ENCODE measurements around the gene NFASC. TPM values are rescaled to one million over a fixed set of nuclear protein-coding genes. Genes with fewer than 3 reads are reported as not detected.

NFASC gene
- total RNA-seq, 2 donors from 2014 or later: 0.27 TPM; not detected in 1

- no peaks in the 10 kb centered on the region for H3K36me3 Mint-ChIP-seq (ENCODE audit: low read depth)
- ATAC-seq: no peak
- H3K9me3 ChIP-seq (ENCODE audit: control insufficient read depth, low read length, poor library complexity, severe bottlenecking): no peaks in the 10 kb centered on the region
- H3K4me1 Mint-ChIP-seq: peaks cover 2% of the 10 kb centered on the region
- H3K4me3 Mint-ChIP-seq: no peak overlapping the region
- H3K27me3 Mint-ChIP-seq: peaks cover 51% of the 10 kb centered on the region
- no peak for DNase-seq
- H3K27ac Mint-ChIP-seq: no peak overlapping the region
These were observed 143.2 kb downstream of the NFASC start for GRCh38 chr1:205013683-205014367.

GRCh38 chr1:205014783-205015182, 144.1 kb downstream of the NFASC start:
- peaks cover 2% of the 10 kb centered on the region for H3K4me1 Mint-ChIP-seq
- no peak for ATAC-seq
- no peaks in the 10 kb centered on the region for H3K36me3 Mint-ChIP-seq (ENCODE audit: low read depth)
- H3K27me3 Mint-ChIP-seq: peaks cover 52% of the 10 kb centered on the region
- H3K4me3 Mint-ChIP-seq: no peak overlapping the region
- no peak overlapping the region for H3K27ac Mint-ChIP-seq
- no peak for DNase-seq
- H3K9me3 ChIP-seq (ENCODE audit: control insufficient read depth, low read length, poor library complexity, severe bottlenecking): no peaks in the 10 kb centered on the region

GRCh38 chr1:205015241-205015640, 144.6 kb downstream of the NFASC start:
- H3K9me3 ChIP-seq (ENCODE audit: control insufficient read depth, low read length, poor library complexity, severe bottlenecking): no peaks in the 10 kb centered on the region
- Mint-ChIP-seq H3K4me3 (no peak overlapping the region), H3K27ac (no peak overlapping the region), H3K4me1 (peaks cover 2% of the 10 kb centered on the region), H3K27me3 (peaks cover 55% of the 10 kb centered on the region), H3K36me3 (ENCODE audit: low read depth) (no peaks in the 10 kb centered on the region)
- ATAC-seq (no peak), DNase-seq (no peak)

GRCh38 chr1:205016075-205016474, 145.4 kb downstream of the NFASC start:
- Mint-ChIP-seq H3K4me3 (no peak overlapping the region), H3K4me1 (peaks cover 2% of the 10 kb centered on the region), H3K27me3 (peaks cover 63% of the 10 kb centered on the region), H3K36me3 (ENCODE audit: low read depth) (no peaks in the 10 kb centered on the region), H3K27ac (no peak overlapping the region)
- DNase-seq: no peak
- no peak for ATAC-seq
- H3K9me3 ChIP-seq (ENCODE audit: control insufficient read depth, low read length, poor library complexity, severe bottlenecking): no peaks in the 10 kb centered on the region

GRCh38 chr1:205016584-205016983, 145.9 kb downstream of the NFASC start:
- Mint-ChIP-seq H3K4me1 (peaks cover 2% of the 10 kb centered on the region), H3K27ac (no peak overlapping the region), H3K36me3 (ENCODE audit: low read depth) (no peaks in the 10 kb centered on the region), H3K4me3 (no peak overlapping the region), H3K27me3 (peaks cover 63% of the 10 kb centered on the region)
- ATAC-seq: no peak
- DNase-seq: no peak
- H3K9me3 ChIP-seq (ENCODE audit: control insufficient read depth, low read length, poor library complexity, severe bottlenecking): no peaks in the 10 kb centered on the region

GRCh38 chr1:205017001-205017400, 146.3 kb downstream of the NFASC start:
- ATAC-seq (no peak), DNase-seq (no peak)
- H3K9me3 ChIP-seq (ENCODE audit: control insufficient read depth, low read length, poor library complexity, severe bottlenecking): no peaks in the 10 kb centered on the region
- no peak overlapping the region for H3K27ac Mint-ChIP-seq
- no peaks in the 10 kb centered on the region for H3K36me3 Mint-ChIP-seq (ENCODE audit: low read depth)
- peaks cover 61% of the 10 kb centered on the region for H3K27me3 Mint-ChIP-seq
- H3K4me1 Mint-ChIP-seq: peaks cover under 1% of the 10 kb centered on the region
- no peak overlapping the region for H3K4me3 Mint-ChIP-seq

- peaks cover 61% of the 10 kb centered on the region for H3K27me3 Mint-ChIP-seq
- DNase-seq: no peak
- no peaks in the 10 kb centered on the region for H3K9me3 ChIP-seq (ENCODE audit: control insufficient read depth, low read length, poor library complexity, severe bottlenecking)
- H3K4me1 Mint-ChIP-seq: no peaks in the 10 kb centered on the region
- no peaks in the 10 kb centered on the region for H3K36me3 Mint-ChIP-seq (ENCODE audit: low read depth)
- no peak overlapping the region for H3K27ac Mint-ChIP-seq
- ATAC-seq: no peak
- no peak overlapping the region for H3K4me3 Mint-ChIP-seq
These were observed 147.1 kb downstream of the NFASC start for GRCh38 chr1:205017766-205018165.

GRCh38 chr1:205018381-205018780, 147.7 kb downstream of the NFASC start:
- H3K27me3 Mint-ChIP-seq: peaks cover 59% of the 10 kb centered on the region
- H3K27ac Mint-ChIP-seq: no peak overlapping the region
- no peaks in the 10 kb centered on the region for H3K4me1 Mint-ChIP-seq

GRCh38 chr1:205020466-205020865, 149.8 kb downstream of the NFASC start:
- DNase-seq (no peak), ATAC-seq (no peak)
- Mint-ChIP-seq H3K4me1 (no peaks in the 10 kb centered on the region), H3K27me3 (peaks cover 53% of the 10 kb centered on the region), H3K4me3 (no peak overlapping the region), H3K36me3 (ENCODE audit: low read depth) (no peaks in the 10 kb centered on the region), H3K27ac (no peak overlapping the region)
- no peaks in the 10 kb centered on the region for H3K9me3 ChIP-seq (ENCODE audit: control insufficient read depth, low read length, poor library complexity, severe bottlenecking)

More at GRCh38 chr1:205018381-205018780, 147.7 kb downstream of the NFASC start:
- DNase-seq (no peak), ATAC-seq (no peak)
- H3K9me3 ChIP-seq (ENCODE audit: control insufficient read depth, low read length, poor library complexity, severe bottlenecking): no peaks in the 10 kb centered on the region
- H3K4me3 Mint-ChIP-seq: no peak overlapping the region
- no peaks in the 10 kb centered on the region for H3K36me3 Mint-ChIP-seq (ENCODE audit: low read depth)

- ATAC-seq (no peak), DNase-seq (no peak)
- H3K4me1 Mint-ChIP-seq: peaks cover 3% of the 10 kb centered on the region
- H3K27me3 Mint-ChIP-seq: peaks cover 45% of the 10 kb centered on the region
- no peak overlapping the region for H3K4me3 Mint-ChIP-seq
- H3K36me3 Mint-ChIP-seq (ENCODE audit: low read depth): no peaks in the 10 kb centered on the region
- no peak overlapping the region for H3K27ac Mint-ChIP-seq
- no peaks in the 10 kb centered on the region for H3K9me3 ChIP-seq (ENCODE audit: control insufficient read depth, low read length, poor library complexity, severe bottlenecking)
These were observed 154.0 kb downstream of the NFASC start for GRCh38 chr1:205024679-205025078.

- peaks cover 45% of the 10 kb centered on the region for H3K27me3 Mint-ChIP-seq
- peaks cover 3% of the 10 kb centered on the region for H3K4me1 Mint-ChIP-seq
- ATAC-seq (no peak), DNase-seq (no peak)
- no peaks in the 10 kb centered on the region for H3K9me3 ChIP-seq (ENCODE audit: control insufficient read depth, low read length, poor library complexity, severe bottlenecking)
- H3K27ac Mint-ChIP-seq: no peak overlapping the region
- no peak overlapping the region for H3K4me3 Mint-ChIP-seq
- peaks cover 2% of the 10 kb centered on the region for H3K36me3 Mint-ChIP-seq (ENCODE audit: low read depth)
These were observed 154.6 kb downstream of the NFASC start for GRCh38 chr1:205025239-205025638.

- Mint-ChIP-seq H3K4me3 (no peak overlapping the region), H3K4me1 (peaks cover 3% of the 10 kb centered on the region), H3K27ac (no peak overlapping the region), H3K27me3 (peaks cover 46% of the 10 kb centered on the region), H3K36me3 (ENCODE audit: low read depth) (peaks cover 2% of the 10 kb centered on the region)
- ATAC-seq: no peak
- DNase-seq: no peak
- H3K9me3 ChIP-seq (ENCODE audit: control insufficient read depth, low read length, poor library complexity, severe bottlenecking): no peaks in the 10 kb centered on the region
These were observed 155.5 kb downstream of the NFASC start for GRCh38 chr1:205026181-205026580.

- no peak for DNase-seq
- no peak for ATAC-seq
- H3K4me1 Mint-ChIP-seq: peaks cover 3% of the 10 kb centered on the region
- no peaks in the 10 kb centered on the region for H3K9me3 ChIP-seq (ENCODE audit: control insufficient read depth, low read length, poor library complexity, severe bottlenecking)
- peaks cover 2% of the 10 kb centered on the region for H3K36me3 Mint-ChIP-seq (ENCODE audit: low read depth)
- H3K4me3 Mint-ChIP-seq: no peak overlapping the region
- H3K27me3 Mint-ChIP-seq: peaks cover 50% of the 10 kb centered on the region
- no peak overlapping the region for H3K27ac Mint-ChIP-seq
These were observed 157.7 kb downstream of the NFASC start for GRCh38 chr1:205028390-205028789.

- DNase-seq (no peak), ATAC-seq (no peak)
- Mint-ChIP-seq H3K27me3 (peaks cover 54% of the 10 kb centered on the region), H3K4me1 (peaks cover 3% of the 10 kb centered on the region), H3K4me3 (no peak overlapping the region), H3K36me3 (ENCODE audit: low read depth) (peaks cover 2% of the 10 kb centered on the region), H3K27ac (no peak overlapping the region)
- no peaks in the 10 kb centered on the region for H3K9me3 ChIP-seq (ENCODE audit: control insufficient read depth, low read length, poor library complexity, severe bottlenecking)
These were observed 158.3 kb downstream of the NFASC start for GRCh38 chr1:205028924-205029323.

Data from T-helper 17 cell (primary cell).